Fibroblast of upper back skin (primary cell): ENCODE measurements around the gene CD248.
"Not testable (repeated sequence)": the region's sequence is repeated elsewhere in the genome, so short reads cannot be mapped to it uniquely, and the experiment has no call there.

Experiments used
- DNase-seq: peaks from one replicate; pipeline ENCODE4 v3.0.0-alpha.2; 2013

Gene CD248

DNA sequence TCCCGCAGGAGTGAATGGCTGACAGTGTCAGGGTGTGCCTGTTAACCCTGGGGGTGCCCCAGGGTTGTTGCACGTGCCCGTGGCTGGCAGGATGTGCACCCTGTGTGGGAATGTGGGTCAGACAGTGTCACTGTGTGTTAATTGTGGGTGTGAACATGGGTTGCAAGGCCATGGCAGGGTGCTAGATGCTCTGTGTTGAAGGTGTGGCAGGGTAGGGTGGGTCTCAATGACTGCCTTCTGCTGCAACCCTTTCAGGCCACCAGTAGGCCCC is 11.1 kb upstream of the CD248 start:
- DNase-seq, result no peak

GRCh38 chr11:66327171-66328030 is 10.6 kb upstream of the CD248 start:
- DNase-seq, result peak; percentile 77

DNA sequence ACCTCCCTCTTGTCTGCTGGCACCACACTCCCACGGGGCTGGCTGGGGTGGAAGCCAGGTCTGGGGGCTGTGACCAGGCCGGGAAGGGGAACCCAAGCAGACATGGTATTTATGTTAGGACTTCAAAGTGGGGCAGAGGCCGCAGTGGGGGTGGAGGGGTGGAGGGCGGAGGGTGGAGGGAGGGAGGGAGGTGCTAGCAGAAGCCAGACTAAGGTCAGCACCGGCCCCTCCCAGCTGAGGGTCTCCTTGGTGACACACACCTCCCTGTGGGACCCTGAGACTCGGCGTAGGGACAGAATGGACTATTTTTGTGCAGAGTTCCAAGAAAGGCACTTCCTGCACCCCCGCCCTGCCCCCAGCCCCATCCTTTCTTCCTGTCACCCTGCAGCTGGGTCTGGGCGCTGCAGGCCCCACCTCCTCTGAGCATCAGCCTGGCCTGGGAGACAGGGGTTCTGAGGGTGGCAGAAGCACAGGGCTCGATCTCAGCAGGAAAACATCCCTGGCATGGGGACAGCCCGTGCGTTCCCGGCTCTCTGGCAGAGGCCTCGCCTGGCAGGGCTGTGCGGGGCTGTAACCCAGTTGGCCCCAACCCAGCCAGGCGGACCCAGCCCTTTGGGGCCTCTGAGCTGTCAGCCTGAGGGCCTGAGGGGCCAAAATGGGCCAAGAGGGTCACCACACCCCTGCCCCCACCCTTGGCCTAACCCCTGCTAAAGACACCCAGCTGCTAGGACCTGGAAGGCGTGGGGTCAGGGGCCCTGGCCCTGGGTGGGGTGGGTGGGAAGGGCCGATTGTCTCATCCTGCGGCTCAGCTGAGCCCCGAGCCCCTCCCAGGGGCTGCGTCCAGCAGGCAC is 9.6 kb upstream of the CD248 start:
- DNase-seq, result peak; percentile 56

GRCh38 chr11:66325263-66325671 is 8.4 kb upstream of the CD248 start:
- DNase-seq, result no peak

GRCh38 chr11:66324664-66325063 is 7.8 kb upstream of the CD248 start:
- DNase-seq, result peak; percentile 80

DNA sequence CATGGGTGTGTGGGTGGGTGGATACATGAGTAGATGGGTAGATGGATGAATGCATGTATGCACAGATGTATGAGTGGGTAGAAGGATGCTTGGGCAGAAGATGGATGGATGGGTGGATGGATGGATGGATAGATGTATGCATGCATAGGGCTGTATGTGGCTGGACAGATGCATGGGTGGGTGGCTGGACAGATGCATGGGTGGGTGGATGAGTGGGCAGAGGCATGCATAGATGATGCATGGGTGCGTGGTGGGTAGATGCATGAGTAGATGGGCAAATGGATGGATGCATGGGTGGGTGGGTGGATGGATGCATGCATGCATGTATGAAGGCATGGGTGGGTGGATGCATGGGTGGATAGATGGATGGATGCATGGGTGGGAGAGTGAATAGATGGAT is 6.8 kb upstream of the CD248 start:
- DNase-seq, result no peak

DNA sequence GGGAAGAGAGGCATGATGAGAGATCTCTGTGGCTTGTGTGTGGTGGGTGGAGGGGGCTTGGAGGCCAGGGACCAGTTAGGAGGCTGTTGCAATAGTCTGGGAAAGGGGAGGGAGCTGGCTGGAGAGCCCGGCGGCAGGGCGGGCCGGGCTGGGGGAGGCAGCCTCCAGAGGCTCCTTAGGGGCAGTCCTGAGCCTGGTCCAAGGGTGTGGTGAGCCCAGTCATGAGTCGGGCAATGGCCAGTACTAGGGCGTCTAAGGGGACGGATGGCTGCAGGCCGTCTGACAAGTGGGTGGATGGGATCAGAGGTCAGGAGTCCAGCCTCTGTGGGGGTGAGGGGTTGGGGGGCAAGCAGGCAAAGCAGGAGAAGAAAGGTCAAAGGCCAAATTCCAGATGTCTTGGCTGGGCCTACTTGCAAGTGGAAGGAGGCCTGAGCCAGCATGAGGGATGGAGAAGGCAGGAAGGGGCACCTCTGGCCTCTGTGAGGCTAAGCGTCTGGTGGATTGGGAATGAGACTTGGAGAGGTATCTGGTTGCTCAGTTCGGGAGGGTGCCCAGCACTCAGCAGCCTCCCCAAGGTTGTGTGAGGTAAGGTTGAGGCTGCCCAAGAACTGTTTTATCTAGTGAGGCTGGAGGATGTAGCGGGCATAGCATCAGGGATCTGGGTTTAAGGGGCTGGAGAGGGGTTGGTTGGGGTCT is 6.0 kb upstream of the CD248 start:
- DNase-seq, result peak; percentile 50

DNA sequence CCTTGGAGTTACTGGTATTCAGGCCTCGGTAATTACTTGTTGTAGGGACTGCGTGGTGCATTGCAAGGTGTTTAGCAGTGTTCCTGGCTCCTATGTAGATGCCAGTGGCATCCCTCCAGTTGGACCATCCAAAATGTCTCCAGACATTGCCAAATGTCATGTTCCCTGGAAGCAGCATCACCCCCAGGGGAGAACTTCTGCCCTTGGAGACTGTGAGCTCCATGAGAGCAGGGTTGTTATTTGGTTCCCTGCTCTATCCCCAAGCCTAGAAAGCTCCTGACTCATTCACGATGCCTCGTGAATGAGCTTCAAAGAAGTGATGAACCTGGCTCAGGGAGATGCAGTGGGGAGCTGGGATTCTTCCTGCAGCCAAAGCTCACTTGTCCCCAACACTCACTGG is 4.8 kb upstream of the CD248 start:
- no peak for DNase-seq

DNA sequence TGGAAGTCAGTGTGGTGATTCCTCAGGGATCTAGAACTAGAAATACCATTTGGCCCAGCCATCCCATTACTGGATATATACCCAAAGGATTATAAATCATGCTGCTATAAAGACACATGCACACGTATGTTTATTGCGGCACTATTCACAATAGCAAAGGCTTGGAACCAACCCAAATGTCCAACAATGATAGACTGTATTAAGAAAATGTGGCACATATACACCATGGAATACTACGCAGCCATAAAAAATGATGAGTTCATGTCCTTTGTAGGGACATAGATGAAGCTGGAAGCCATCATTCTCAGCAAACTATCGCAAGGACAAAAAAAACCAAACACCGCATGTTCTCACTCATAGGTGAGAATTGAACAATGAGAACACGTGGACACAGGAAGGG is 3.9 kb upstream of the CD248 start:
- not testable (repeated sequence) for DNase-seq

DNA sequence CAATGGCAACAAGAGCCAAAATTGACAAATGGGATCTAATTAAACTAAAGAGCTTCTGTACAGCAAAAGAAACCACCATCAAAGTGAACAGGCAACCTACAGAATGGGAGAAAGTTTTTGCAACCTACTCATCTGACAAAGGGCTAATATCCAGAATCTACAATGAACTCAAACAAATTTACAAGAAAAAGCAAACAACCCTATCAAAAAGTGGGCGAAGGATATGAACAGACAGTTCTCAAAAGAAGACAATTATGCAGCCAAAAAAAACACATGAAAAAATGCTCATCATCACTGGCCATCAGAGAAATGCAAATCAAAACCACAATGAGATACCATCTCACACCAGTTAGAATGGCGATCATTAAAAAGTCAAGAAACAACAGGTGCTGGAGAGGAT is 3.4 kb upstream of the CD248 start:
- DNase-seq, result not testable (repeated sequence)

- peak; percentile 63 for DNase-seq
These were observed 1.7 kb upstream of the CD248 start for GRCh38 chr11:66318600-66318970.

DNA sequence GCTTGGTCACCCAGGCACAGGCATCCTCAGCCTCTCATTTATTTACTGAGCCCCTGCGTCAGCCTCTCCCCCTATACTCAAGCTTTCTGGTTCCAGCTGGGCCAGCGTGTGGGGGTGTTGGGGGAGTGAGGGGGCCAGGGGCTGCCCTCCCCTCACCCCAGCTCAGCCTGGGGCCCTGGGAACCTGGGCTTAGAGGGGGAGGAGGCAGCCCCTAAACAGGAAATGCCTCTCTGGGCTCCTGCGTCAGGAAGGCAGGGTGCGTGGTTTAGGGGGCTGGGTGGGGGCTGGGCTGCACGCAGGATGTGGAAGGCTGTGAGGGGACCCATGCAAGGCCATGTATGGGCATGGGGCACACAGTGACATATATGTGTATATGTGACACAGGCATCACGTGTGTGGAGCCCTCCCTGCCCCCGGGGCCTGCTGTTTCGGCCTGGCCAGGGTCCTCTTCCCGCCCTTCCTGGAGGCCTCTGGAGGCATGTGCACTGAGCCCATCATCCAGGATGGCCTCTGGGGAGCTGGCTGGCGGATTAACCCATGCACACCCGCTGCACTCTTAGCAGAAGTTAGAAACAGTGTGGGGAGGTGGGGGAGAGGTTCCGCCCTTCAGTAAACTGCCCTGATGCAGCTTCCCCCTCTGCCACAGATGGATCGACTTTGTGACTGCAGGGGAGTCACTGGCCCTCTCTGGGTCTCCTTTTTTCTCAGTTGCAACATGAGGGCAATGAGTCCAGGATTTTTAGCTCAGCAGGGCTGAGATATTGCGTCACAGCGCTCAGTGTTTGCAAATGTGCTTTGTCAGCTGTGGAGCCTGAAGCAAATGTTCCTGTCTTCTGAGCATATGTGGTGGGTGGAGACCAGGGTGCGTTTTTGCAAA is 1.1 kb upstream of the CD248 start:
- peak; percentile 91 for DNase-seq

- DNase-seq, result peak; percentile 82
These were observed 478 bp upstream of the CD248 start for GRCh38 chr11:66317322-66317722.

- no peak for DNase-seq
These were observed 678 bp downstream of the CD248 start for GRCh38 chr11:66315921-66316811.

DNA sequence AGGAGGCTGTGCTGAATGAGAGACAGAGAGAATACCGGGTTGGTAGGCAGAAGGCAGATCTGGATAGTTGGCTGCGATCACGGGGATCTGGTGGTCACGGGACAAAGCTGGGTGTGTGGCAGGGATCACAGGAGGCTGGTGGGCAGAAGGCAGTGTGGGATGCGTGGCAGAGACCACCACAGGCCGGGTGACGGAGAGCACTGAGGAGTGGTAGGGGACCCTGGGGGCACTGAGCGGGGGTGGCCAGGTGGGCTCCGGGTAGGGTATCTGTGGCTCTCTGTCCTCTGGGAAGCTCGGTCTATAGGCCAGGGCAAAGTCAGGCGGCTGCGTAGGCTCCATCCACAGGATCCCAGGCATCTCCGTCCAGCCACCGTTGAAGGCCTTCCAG is 1.4 kb downstream of the CD248 start:
- no peak for DNase-seq

DNA sequence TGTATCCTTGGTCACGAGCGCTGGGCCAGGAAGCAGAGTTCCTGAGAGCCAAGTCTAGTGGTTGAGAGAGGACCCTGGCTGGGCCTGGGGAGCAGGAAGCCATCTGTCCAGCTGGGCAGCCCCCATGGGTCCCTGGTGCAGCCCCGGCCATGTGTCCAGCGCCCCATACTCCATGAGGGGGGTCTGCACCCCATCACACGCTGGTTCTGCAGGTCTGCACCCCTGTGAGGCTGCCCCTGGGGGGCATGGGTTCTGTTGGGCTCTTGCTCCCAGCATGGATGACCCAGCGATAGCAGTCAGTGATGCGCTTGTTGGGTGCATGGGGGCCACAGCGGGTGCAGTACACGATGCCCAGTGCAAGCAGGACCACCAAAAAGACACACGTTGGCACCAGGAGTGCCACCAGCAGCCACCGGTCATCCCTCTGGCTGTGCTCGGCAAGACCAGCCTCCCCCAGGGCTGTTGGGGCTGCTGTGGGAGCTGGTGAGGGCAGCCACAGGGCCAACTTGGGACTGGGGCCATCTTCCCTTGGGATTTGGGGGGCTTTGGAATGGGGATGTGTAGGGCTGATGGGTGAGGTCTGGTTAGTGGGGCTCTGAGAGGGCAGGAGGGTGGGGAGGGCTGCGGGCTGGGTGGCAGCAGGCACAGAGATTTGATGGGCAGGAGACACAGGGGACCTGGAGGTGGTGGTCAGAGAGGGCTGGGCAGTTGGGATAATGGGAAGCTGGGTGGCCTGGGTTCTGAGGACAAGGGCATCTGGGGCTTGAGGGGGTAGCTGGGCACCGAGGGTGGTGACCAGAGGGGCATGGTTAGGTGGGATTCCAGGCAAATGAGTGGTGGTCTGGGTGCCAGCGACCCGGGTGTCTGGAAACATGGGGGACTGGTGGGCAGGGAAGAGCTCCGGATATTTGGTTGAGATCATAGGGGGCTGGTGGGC is 2.0 kb downstream of the CD248 start:
- no peak for DNase-seq

DNA sequence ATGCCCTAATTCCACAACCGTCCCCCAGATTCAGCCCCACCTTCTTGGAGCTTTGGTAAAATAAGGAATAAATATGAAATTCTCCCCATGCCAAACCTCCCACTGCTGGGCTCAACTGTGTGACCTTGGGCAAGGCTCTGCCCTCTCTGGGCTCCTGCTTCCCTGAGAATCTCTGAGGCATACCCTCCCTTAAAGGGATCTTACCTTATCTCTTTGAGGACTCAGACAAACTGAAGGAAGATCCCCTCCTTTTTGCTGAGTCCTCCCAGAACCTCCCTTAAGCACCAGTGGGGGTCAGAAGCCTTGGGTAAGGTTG is 2.7 kb downstream of the CD248 start:
- no peak for DNase-seq

GRCh38 chr11:66313321-66314185 is 3.3 kb downstream of the CD248 start:
- DNase-seq, result no peak

DNA sequence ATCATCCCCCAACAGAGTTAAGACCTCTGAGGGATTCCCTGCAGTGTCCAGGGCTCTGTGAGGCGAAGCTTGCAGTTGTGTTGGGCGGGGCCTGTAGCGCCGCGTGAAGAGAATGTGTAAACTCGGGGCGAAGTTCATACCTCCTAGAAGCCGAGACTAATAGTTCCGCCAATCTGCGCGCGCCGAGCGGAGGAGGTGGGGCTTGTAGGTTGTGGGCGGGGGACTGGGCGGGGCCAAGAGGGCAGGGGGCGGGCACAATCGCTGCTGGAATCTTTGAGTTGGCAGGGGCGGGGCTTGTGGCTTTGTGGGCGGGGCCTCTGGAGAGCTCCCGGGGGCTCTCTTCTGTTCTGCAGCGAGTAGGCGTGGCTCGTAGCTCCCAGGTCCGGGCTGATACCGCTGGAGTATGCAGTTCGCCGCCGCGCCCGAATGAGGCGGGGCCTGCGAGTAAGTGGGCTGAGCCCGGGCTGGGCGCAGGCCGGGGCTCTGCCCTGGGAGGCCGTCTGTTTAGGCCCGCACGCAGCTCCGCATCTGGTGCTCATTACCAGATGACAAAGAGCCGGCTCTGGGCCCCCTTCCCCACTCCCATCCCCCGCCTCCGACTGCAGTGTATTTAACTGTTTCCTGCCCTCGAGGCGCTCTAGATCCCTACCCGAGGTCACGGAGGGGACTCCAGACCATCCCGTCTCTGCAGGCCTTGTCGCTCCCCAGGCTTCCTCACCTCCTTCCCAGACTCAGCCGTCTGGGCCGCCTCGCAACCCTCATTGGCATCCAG is 4.1 kb downstream of the CD248 start:
- peak; percentile 100 for DNase-seq
